ENCODE measurements around the gene SOAT2. TPM values are rescaled to one million over a fixed set of nuclear protein-coding genes. Genes with fewer than 3 reads are reported as not detected.

The SOAT2 gene
- total and polyA plus RNA-seq, 11 donors, result 0.20 to 0.27 TPM; not detected in 9

DNA sequence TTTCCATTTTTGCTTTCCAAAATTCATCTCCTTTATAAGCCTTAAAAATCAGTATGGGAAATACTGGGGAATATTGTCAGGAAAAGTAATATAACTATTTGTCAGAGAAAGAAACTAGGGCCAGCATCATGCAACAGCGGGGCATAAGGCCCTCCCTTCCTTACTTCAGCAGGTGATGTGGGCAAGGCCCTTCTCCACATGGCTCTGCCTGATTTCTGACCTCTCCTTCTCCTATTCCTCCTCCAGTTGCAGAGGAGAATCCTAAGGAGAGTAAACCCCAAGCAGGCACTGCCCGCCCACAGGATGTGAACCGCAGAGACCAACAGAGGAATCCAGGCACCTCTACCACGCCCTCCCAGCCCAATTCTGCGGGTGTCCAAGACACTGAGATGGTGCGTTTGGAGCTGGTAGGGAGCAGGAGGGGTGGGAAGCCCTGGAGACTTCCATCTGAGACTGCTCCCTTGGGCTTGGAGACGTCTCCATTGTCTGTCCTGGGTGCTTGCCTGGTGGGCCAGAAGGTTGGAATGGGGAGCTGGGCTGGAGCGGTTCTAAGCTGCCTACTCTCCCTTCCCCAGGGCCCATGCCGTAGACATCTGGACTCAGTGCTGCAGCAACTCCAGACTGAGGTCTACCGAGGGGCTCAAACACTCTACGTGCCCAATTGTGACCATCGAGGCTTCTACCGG, 2.7 kb upstream of the SOAT2 start:
- peaks cover 0 to 26% (median 10%) of the 10 kb centered on the region in 9 donors for H3K36me3 ChIP-seq
- ATAC-seq, result no peak
- no peak overlapping the region for H3K27ac ChIP-seq
- no peaks in the 10 kb centered on the region for H3K27me3 ChIP-seq
- WGBS, 4 donors, result 85 to 94% (median 88%) methylated on average over 11 to 13 of the region's 13 CpGs
- H3K9me3 ChIP-seq, result no peaks in the 10 kb centered on the region
- peaks cover 3 to 66% (median 34%) of the 10 kb centered on the region in 12 donors for H3K4me1 ChIP-seq
- intact Hi-C loops (cut with DNase I), result no loop called here
- no peak for DNase-seq
- no peak overlapping the region for H3K4me3 ChIP-seq
- TF ChIP-seq POLR2A (IDR thresholded peaks at IDR 0.05), result no peak
- TF ChIP-seq, protein P1, sequence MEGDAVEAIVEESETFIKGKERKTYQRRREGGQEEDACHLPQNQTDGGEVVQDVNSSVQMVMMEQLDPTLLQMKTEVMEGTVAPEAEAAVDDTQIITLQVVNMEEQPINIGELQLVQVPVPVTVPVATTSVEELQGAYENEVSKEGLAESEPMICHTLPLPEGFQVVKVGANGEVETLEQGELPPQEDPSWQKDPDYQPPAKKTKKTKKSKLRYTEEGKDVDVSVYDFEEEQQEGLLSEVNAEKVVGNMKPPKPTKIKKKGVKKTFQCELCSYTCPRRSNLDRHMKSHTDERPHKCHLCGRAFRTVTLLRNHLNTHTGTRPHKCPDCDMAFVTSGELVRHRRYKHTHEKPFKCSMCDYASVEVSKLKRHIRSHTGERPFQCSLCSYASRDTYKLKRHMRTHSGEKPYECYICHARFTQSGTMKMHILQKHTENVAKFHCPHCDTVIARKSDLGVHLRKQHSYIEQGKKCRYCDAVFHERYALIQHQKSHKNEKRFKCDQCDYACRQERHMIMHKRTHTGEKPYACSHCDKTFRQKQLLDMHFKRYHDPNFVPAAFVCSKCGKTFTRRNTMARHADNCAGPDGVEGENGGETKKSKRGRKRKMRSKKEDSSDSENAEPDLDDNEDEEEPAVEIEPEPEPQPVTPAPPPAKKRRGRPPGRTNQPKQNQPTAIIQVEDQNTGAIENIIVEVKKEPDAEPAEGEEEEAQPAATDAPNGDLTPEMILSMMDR (IDR thresholded peaks at IDR 0.05), result no peak

DNA sequence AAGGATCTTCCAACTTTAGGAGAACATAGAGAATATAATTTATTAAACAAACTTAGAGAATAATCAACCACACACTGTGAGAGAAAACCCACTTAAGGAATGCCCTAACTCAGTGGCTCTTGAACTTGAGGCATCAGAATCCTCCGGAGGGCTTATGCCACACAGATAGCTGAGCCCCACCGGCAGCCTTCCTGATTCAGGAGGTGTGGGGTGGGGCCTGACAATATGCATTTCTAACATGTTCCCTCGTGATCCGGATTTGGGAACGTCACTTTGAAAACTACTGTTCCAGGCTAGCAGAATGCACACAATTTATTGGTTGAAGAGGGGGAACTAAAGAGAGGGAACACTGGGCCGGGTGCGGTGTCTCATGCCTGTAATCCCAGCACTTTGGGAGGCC, 2.0 kb upstream of the SOAT2 start:
- H3K27ac ChIP-seq, result no peak overlapping the region
- no peak overlapping the region for H3K4me3 ChIP-seq
- ATAC-seq (no peak), DNase-seq (no peak)
- intact Hi-C loops (cut with DNase I), result no loop called here
- H3K27me3 ChIP-seq, result no peaks in the 10 kb centered on the region
- no peaks in the 10 kb centered on the region for H3K9me3 ChIP-seq
- peaks cover 3 to 60% (median 30%) of the 10 kb centered on the region in 12 donors for H3K4me1 ChIP-seq
- 81 to 88% (median 85%) methylated on average over 7 of the region's 7 CpGs for WGBS, 4 donors
- peaks cover 0 to 26% (median 10%) of the 10 kb centered on the region in 9 donors for H3K36me3 ChIP-seq
- TF ChIP-seq, protein P1 (IDR thresholded peaks at IDR 0.05), result no peak
- TF ChIP-seq POLR2A (IDR thresholded peaks at IDR 0.05), result no peak

DNA sequence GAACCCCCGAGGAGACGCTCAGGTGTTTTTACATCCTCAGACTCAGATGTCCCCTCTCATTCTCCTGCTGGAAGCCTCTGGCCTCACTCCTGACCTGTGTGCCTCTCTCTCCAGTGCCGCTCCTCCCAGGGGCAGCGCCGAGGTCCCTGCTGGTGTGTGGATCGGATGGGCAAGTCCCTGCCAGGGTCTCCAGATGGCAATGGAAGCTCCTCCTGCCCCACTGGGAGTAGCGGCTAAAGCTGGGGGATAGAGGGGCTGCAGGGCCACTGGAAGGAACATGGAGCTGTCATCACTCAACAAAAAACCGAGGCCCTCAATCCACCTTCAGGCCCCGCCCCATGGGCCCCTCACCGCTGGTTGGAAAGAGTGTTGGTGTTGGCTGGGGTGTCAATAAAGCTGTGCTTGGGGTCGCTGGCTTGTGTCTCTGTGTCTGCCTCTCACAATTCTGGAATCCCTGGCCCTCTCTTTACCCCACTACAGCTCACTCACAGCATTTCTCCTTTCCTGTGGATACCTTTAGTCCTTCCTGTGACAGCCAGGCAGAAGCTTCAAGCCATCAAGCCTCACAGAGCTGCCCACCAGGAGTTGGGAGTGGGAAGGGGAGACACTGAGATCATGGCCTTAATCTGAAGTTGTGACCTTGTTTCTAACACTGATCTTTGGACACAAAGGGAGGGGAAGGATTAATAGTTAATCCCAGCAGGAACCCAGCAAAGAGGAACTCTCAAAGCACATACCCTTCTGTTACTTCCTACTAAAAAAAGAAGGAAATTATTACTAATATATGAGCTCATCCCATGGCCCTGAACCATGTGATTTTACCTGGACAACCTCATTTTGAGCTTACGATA, 1.1 kb upstream of the SOAT2 start:
- ATAC-seq (no peak), DNase-seq (no peak)
- Histone ChIP-seq H3K36me3 (peaks cover 0 to 26% (median 10%) of the 10 kb centered on the region in 9 donors), H3K4me3 (no peak overlapping the region), H3K27ac (peak overlapping the region in 1 of 12 donors; percentile 69), H3K9me3 (no peaks in the 10 kb centered on the region), H3K4me1 (peaks cover 3 to 52% (median 23%) of the 10 kb centered on the region in 12 donors), H3K27me3 (no peaks in the 10 kb centered on the region)
- TF ChIP-seq POLR2A (IDR thresholded peaks at IDR 0.05), result no peak
- TF ChIP-seq, protein P1 (IDR thresholded peaks at IDR 0.05), result no peak
- intact Hi-C loops (cut with DNase I), result no loop called here
- WGBS, 4 donors, result 87 to 91% (median 90%) methylated on average over 12 of the region's 12 CpGs

DNA sequence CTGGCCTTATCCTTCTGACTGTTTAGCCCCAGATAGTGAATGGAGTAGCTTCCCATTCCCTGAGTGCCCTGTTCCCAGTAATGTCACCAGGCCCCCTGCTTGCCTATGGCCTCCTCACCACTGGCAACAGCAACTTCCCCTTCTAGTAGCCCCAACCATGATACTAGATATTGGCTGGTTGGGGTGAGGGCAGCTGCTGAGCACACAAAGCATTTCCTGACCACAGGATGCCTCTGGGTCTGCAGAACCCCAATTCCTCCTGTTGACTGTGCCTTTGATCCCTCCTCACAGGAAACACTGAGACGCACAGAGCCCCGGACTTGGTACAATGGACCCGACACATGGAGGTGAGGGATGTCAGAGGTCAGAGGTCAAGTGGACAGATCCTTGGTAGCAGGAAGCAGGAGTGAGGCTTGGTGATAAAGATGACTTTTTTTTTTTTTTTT, 597 bp downstream of the SOAT2 start:
- peaks cover 0 to 34% (median 15%) of the 10 kb centered on the region in 12 donors for H3K4me1 ChIP-seq
- peak overlapping the region in 1 of 12 donors; percentile 69 for H3K27ac ChIP-seq
- H3K27me3 ChIP-seq, result no peaks in the 10 kb centered on the region
- DNase-seq (no peak), ATAC-seq (no peak)
- H3K4me3 ChIP-seq, result no peak overlapping the region
- H3K9me3 ChIP-seq, result no peaks in the 10 kb centered on the region
- WGBS, 4 donors, result 54 to 65% (median 60%) methylated on average over 3 of the region's 3 CpGs
- TF ChIP-seq, protein P1 (IDR thresholded peaks at IDR 0.05), result no peak
- no peak for TF ChIP-seq POLR2A (IDR thresholded peaks at IDR 0.05)
- peaks cover 0 to 26% (median 10%) of the 10 kb centered on the region in 9 donors for H3K36me3 ChIP-seq
- intact Hi-C loops (cut with DNase I), result no loop called here
